Measurements from ENCODE around the gene ITGA11. TPM values are rescaled to one million over a fixed set of nuclear protein-coding genes. Genes with fewer than 3 reads are reported as not detected.

Gene ITGA11
- polyA plus RNA-seq, 4 donors, result 0.27 to 0.99 (median 0.48) TPM; not detected in 1

DNA sequence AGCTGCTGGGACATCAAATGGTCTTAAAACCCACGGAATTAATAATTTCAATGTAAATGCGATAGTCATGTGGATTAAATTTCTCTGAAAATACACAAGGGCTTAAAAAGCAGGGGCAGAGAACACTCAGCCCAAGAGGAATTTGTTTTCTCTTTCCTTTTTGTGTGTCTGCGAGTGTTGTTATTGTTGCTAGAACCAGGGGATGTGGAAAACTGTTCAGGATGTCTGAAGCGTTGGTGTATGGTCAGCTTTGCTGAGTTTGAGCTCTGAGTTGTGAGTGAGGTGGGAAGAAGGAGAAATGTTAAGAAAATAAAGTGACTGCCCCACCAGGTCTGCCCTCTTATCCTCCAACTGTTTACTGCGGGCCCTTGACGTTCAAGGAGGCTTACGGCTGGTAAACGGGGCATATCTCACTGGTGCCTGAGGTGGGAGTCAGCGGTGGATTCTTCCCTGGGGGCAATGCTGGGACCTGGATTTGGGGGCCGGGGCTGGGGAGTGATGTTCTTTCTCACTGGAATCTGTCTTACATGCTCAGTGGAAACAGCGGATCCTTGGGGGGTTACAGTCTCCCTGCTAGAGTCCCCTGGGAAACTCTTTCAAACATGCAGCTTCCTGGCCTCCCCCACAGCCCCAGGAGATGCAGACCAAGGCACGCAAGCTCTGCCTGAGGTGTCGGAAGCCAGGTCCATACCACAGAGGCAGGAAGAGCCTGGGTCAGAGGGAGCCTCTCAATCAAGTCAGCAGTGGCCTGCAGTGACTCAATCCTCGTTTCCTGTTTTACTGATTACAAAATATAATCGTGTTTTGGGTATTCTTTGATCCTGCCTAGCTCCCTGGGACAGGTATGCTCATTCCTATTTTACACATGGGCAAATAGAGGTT is 41.8 kb downstream of the ITGA11 start:
- H3K27ac ChIP-seq (ENCODE audit: low read depth in 1 of 3, low read length in 2 of 3), result no peak overlapping the region
- H3K36me3 ChIP-seq (ENCODE audit: control insufficient read depth in 3 of 3, insufficient read depth in 2 of 3, low read depth in 1 of 3, low read length in 3 of 3), result no peaks in the 10 kb centered on the region
- WGBS, 3 donors, result 69 to 73% (median 71%) methylated on average over 15 of the region's 15 CpGs
- peaks cover 0 to 2% of the 10 kb centered on the region in 2 donors for H3K9me3 ChIP-seq (ENCODE audit: control insufficient read depth in 2 of 2, insufficient read depth in 1 of 2, low read depth in 1 of 2, low read length in 1 of 2)
- H3K27me3 ChIP-seq (ENCODE audit: control insufficient read depth in 3 of 3, insufficient read depth in 3 of 3, low read length in 3 of 3), result peaks cover 0 to 13% (median 2%) of the 10 kb centered on the region in 3 donors
- H3K4me1 ChIP-seq (ENCODE audit: control insufficient read depth in 3 of 3, insufficient read depth in 2 of 3, low read depth in 1 of 3, low read length in 2 of 3), result no peaks in the 10 kb centered on the region
- FAIRE-seq, result no peak
- DNase-seq, result no peak
- H3K4me3 ChIP-seq (ENCODE audit: low read depth in 1 of 3, low read length in 3 of 3), result no peak overlapping the region

GRCh38 chr15:68389041-68389930 is 42.7 kb downstream of the ITGA11 start:
- 66 to 78% (median 72%) methylated on average over 7 of the region's 7 CpGs for WGBS, 3 donors
- H3K27ac ChIP-seq (ENCODE audit: low read depth in 1 of 3, low read length in 2 of 3), result no peak overlapping the region
- H3K36me3 ChIP-seq (ENCODE audit: control insufficient read depth in 3 of 3, insufficient read depth in 2 of 3, low read depth in 1 of 3, low read length in 3 of 3), result no peaks in the 10 kb centered on the region
- no peaks in the 10 kb centered on the region for H3K4me1 ChIP-seq (ENCODE audit: control insufficient read depth in 3 of 3, insufficient read depth in 2 of 3, low read depth in 1 of 3, low read length in 2 of 3)
- FAIRE-seq, result no peak
- DNase-seq, result no peak
- peaks cover 0 to 13% (median 2%) of the 10 kb centered on the region in 3 donors for H3K27me3 ChIP-seq (ENCODE audit: control insufficient read depth in 3 of 3, insufficient read depth in 3 of 3, low read length in 3 of 3)
- H3K4me3 ChIP-seq (ENCODE audit: low read depth in 1 of 3, low read length in 3 of 3), result no peak overlapping the region
- peaks cover 0 to 2% of the 10 kb centered on the region in 2 donors for H3K9me3 ChIP-seq (ENCODE audit: control insufficient read depth in 2 of 2, insufficient read depth in 1 of 2, low read depth in 1 of 2, low read length in 1 of 2)

DNA sequence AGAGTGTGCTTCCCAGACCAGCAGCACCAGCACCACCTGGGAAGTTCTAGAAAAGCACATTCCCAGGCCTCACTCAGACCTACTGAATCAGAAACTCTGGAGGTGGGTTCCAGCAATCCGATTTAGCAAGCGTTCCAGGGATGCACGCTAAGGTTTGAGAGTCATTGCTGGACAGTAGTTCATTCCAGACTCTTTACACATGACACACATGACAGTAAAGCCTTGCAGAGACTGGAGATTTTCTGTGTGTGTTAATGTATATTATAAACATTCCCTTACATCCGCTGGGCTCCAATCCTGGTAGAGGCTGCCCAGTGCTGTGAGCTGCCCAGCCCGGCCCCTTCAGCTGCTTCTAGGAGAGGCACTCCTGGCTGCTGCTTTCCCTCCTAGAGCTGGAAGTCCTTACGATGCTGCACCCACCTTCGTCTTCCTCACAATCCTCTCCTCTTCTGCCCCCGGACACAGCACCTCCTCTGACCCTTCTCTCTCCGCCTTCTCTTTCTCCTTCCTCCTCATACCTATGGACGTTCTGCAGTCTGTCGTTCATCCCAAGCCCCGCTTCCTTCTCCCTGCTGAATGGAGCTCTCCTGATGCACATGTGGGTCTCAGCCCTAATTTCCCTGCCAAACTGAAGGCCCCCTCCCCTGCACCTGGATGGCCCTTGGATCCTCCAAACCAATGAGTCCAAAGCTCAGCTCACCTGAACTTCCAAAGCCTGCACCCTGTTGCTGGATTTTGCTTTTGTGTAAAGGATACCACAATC is 44.4 kb downstream of the ITGA11 start:
- H3K27ac ChIP-seq (ENCODE audit: low read depth in 1 of 3, low read length in 2 of 3), result no peak overlapping the region
- H3K9me3 ChIP-seq (ENCODE audit: control insufficient read depth in 2 of 2, insufficient read depth in 1 of 2, low read depth in 1 of 2, low read length in 1 of 2), result peaks cover 0 to 2% of the 10 kb centered on the region in 2 donors
- no peaks in the 10 kb centered on the region for H3K4me1 ChIP-seq (ENCODE audit: control insufficient read depth in 3 of 3, insufficient read depth in 2 of 3, low read depth in 1 of 3, low read length in 2 of 3)
- FAIRE-seq (no peak), DNase-seq (no peak)
- H3K4me3 ChIP-seq (ENCODE audit: low read depth in 1 of 3, low read length in 3 of 3), result no peak overlapping the region
- H3K27me3 ChIP-seq (ENCODE audit: control insufficient read depth in 3 of 3, insufficient read depth in 3 of 3, low read length in 3 of 3), result peaks cover 0 to 13% (median 2%) of the 10 kb centered on the region in 3 donors
- no peaks in the 10 kb centered on the region for H3K36me3 ChIP-seq (ENCODE audit: control insufficient read depth in 3 of 3, insufficient read depth in 2 of 3, low read depth in 1 of 3, low read length in 3 of 3)
- 80 to 88% (median 82%) methylated on average over 12 of the region's 12 CpGs for WGBS, 3 donors

DNA sequence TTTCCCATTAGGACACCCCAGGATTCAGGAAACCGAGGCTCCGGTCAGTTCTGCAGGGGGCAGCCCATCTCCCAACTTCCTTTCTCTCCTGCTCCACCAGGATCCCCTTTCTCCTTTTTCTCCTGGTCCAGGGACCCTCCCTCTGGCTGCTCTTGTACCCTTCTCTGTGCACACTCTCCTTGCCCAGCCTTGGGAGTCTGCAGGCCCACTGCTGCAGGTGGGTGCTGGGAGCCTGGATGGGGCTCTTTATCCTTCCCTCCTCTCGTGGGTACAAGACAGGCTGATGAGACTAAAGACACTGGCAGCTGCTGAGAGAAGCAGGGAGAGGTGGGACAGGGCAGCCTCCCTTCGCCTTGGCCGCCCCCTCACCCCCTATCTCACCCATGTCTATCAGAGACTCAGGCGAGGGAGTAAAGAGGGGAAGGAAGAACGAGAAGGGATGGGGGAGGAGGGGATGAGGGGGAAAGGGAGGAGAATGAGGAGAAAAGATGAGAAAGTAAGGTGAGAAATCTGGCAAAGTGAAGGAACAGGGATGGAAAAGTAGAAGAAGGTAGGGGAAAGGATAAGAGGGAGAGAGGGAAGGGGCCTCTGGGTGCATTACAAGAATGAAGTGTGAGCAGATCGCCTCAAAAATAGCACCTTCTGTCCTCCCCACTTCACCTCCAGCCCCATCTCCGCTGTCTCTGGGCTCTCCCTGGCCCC is 45.2 kb downstream of the ITGA11 start:
- DNase-seq (no peak), FAIRE-seq (no peak)
- peaks cover 0 to 13% (median 0%) of the 10 kb centered on the region in 3 donors for H3K27me3 ChIP-seq (ENCODE audit: control insufficient read depth in 3 of 3, insufficient read depth in 3 of 3, low read length in 3 of 3)
- WGBS, 3 donors, result 71 to 84% (median 73%) methylated on average over 9 of the region's 9 CpGs
- H3K27ac ChIP-seq (ENCODE audit: low read depth in 1 of 3, low read length in 2 of 3), result no peak overlapping the region
- H3K4me3 ChIP-seq (ENCODE audit: low read depth in 1 of 3, low read length in 3 of 3), result no peak overlapping the region
- H3K4me1 ChIP-seq (ENCODE audit: control insufficient read depth in 3 of 3, insufficient read depth in 2 of 3, low read depth in 1 of 3, low read length in 2 of 3), result no peaks in the 10 kb centered on the region
- no peaks in the 10 kb centered on the region for H3K36me3 ChIP-seq (ENCODE audit: control insufficient read depth in 3 of 3, insufficient read depth in 2 of 3, low read depth in 1 of 3, low read length in 3 of 3)
- H3K9me3 ChIP-seq (ENCODE audit: control insufficient read depth in 2 of 2, insufficient read depth in 1 of 2, low read depth in 1 of 2, low read length in 1 of 2), result no peaks in the 10 kb centered on the region

GRCh38 chr15:68385671-68386586 is 46.0 kb downstream of the ITGA11 start:
- H3K4me3 ChIP-seq (ENCODE audit: low read depth in 1 of 3, low read length in 3 of 3), result no peak overlapping the region
- no peak for FAIRE-seq
- H3K27me3 ChIP-seq (ENCODE audit: control insufficient read depth in 3 of 3, insufficient read depth in 3 of 3, low read length in 3 of 3), result peaks cover 0 to 13% (median 0%) of the 10 kb centered on the region in 3 donors
- no peak overlapping the region for H3K27ac ChIP-seq (ENCODE audit: low read depth in 1 of 3, low read length in 2 of 3)
- no peaks in the 10 kb centered on the region for H3K9me3 ChIP-seq (ENCODE audit: control insufficient read depth in 2 of 2, insufficient read depth in 1 of 2, low read depth in 1 of 2, low read length in 1 of 2)
- no peak for DNase-seq
- H3K36me3 ChIP-seq (ENCODE audit: control insufficient read depth in 3 of 3, insufficient read depth in 2 of 3, low read depth in 1 of 3, low read length in 3 of 3), result no peaks in the 10 kb centered on the region
- H3K4me1 ChIP-seq (ENCODE audit: control insufficient read depth in 3 of 3, insufficient read depth in 2 of 3, low read depth in 1 of 3, low read length in 2 of 3), result no peaks in the 10 kb centered on the region
- 76 to 91% (median 89%) methylated on average over 8 of the region's 8 CpGs for WGBS, 3 donors

- no peak overlapping the region for H3K27ac ChIP-seq (ENCODE audit: low read depth in 1 of 3, low read length in 2 of 3)
- H3K27me3 ChIP-seq (ENCODE audit: control insufficient read depth in 3 of 3, insufficient read depth in 3 of 3, low read length in 3 of 3), result peaks cover 0 to 13% (median 0%) of the 10 kb centered on the region in 3 donors
- no peaks in the 10 kb centered on the region for H3K4me1 ChIP-seq (ENCODE audit: control insufficient read depth in 3 of 3, insufficient read depth in 2 of 3, low read depth in 1 of 3, low read length in 2 of 3)
- H3K36me3 ChIP-seq (ENCODE audit: control insufficient read depth in 3 of 3, insufficient read depth in 2 of 3, low read depth in 1 of 3, low read length in 3 of 3), result no peaks in the 10 kb centered on the region
- DNase-seq (no peak), FAIRE-seq (no peak)
- H3K9me3 ChIP-seq (ENCODE audit: control insufficient read depth in 2 of 2, insufficient read depth in 1 of 2, low read depth in 1 of 2, low read length in 1 of 2), result no peaks in the 10 kb centered on the region
- 75 to 92% (median 85%) methylated on average over 3 of the region's 3 CpGs for WGBS, 3 donors
- no peak overlapping the region for H3K4me3 ChIP-seq (ENCODE audit: low read depth in 1 of 3, low read length in 3 of 3)
Observed at GRCh38 chr15:68385240-68385561, 46.8 kb downstream of the ITGA11 start.

DNA sequence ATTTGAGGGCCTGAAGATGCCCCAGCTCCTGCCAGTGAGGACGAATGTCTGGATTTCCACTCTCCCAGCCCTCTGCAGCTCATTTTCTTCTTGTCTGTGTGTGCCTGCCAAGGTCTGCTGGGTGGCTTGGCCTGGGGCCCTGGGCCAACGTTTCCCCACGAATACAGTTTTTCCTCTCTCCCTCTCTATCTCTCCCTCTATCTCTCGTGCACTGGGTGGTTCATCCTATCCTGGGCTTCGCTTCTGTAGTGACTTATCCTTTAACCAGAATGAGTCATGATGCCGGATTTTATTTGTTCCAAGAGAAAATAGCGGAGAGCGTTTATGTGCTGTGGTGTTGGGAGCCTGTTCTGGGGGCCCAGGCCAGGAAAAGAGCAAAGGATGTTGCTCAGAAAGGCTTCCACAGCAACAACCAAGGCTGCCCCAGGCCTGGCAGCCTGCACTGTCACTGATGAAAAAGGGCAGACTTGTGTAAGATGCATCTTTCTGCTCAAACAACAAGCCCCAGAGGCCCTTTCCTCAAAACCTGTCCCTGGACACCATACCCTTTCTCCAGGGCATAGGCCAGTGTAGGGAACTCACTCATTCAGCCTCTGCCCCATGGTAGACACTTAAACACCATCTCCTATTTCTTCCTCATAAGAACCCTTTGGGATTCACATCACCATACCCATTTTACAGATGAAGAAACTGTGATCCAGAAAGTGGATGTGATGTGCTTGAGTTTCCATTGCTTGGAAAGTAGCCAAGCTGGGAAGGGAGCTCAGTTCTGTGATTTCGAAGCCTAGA is 47.3 kb downstream of the ITGA11 start:
- Histone ChIP-seq H3K27me3 (ENCODE audit: control insufficient read depth in 3 of 3, insufficient read depth in 3 of 3, low read length in 3 of 3) (peaks cover 0 to 13% (median 0%) of the 10 kb centered on the region in 3 donors), H3K27ac (ENCODE audit: low read depth in 1 of 3, low read length in 2 of 3) (no peak overlapping the region), H3K4me1 (ENCODE audit: control insufficient read depth in 3 of 3, insufficient read depth in 2 of 3, low read depth in 1 of 3, low read length in 2 of 3) (no peaks in the 10 kb centered on the region), H3K36me3 (ENCODE audit: control insufficient read depth in 3 of 3, insufficient read depth in 2 of 3, low read depth in 1 of 3, low read length in 3 of 3) (no peaks in the 10 kb centered on the region), H3K4me3 (ENCODE audit: low read depth in 1 of 3, low read length in 3 of 3) (no peak overlapping the region), H3K9me3 (ENCODE audit: control insufficient read depth in 2 of 2, insufficient read depth in 1 of 2, low read depth in 1 of 2, low read length in 1 of 2) (no peaks in the 10 kb centered on the region)
- WGBS, 3 donors, result 62 to 75% (median 67%) methylated on average over 9 of the region's 9 CpGs
- FAIRE-seq (no peak), DNase-seq (no peak)
